ENCODE results near the gene NFATC1.
A peak's percentile ranks its signal among the peaks of the same experiment; 100 is the strongest.
"Not testable (repeated sequence)": the region's sequence is repeated elsewhere in the genome, so short reads cannot be mapped to it uniquely, and the experiment has no call there.

NFATC1 gene

DNA sequence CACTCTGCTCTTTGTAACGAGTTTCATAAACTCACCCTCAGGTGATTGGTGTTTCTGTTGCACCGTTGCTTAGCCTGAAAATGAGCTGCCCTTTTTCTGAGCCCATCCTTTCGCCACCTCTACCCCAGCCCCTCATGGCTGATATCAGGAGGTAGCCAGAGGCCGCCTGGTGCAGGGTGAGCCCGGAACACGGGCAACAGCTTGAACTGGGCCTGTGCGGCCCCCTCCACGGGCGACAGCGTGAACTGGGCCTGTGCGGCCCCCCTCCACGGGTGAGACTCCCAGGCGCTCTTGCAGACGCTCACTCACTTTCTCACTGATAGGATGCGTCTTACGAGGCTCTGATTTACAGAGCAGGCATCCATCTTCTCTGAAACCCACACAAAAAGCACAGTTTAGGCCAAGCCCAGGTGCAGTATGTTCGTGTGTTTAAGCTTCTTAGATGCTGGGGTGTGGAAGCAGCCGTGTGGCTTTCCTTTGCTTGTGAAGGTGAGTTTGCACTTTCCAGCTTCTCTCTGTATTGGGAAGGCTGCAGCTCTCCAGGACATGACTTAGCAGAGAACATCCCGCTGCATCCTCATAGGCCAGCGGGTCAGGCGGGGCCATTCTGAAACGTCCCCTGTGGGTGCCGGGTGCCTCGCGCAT is 83.5 kb downstream of the NFATC1 start:
- no peak for DNase-seq

- no peak for DNase-seq
Measured at GRCh38 chr18:79479761-79480161, 84.0 kb downstream of the NFATC1 start.

- no peak for DNase-seq
Measured at GRCh38 chr18:79480171-79481045, 84.7 kb downstream of the NFATC1 start.

- DNase-seq = no peak
Measured at GRCh38 chr18:79481046-79481790, 85.5 kb downstream of the NFATC1 start.

- DNase-seq = not testable (repeated sequence)
Measured at GRCh38 chr18:79483393-79483792, 87.7 kb downstream of the NFATC1 start.

DNA sequence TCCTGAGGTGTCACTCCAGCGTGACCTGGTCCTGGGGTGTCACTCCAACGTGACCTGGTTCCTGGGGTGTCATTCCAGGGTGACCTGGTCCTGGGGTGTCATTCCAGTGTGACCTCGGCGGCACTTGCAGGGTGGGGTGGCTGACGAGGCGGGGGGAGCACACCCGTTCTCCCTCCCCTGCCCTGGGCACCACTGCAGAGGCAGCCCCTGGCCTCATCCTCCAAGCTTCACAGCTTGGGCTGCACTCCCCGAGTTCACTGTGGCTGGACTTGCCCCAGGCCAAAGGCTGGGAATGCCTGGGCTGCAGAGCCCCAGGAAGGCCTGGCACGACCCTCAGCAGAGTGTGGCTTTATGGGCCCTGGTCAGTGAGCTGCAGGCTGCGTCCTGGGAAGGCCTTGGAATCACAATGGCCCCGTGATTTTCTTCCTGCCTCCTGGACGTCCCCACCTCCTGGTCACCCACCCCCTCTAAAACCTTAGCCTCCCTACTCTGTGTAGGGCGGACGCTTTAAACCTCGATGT is 88.3 kb downstream of the NFATC1 start:
- DNase-seq = no peak

- peak; percentile 93 for DNase-seq
Measured at GRCh38 chr18:79484661-79485621, 89.2 kb downstream of the NFATC1 start.

DNA sequence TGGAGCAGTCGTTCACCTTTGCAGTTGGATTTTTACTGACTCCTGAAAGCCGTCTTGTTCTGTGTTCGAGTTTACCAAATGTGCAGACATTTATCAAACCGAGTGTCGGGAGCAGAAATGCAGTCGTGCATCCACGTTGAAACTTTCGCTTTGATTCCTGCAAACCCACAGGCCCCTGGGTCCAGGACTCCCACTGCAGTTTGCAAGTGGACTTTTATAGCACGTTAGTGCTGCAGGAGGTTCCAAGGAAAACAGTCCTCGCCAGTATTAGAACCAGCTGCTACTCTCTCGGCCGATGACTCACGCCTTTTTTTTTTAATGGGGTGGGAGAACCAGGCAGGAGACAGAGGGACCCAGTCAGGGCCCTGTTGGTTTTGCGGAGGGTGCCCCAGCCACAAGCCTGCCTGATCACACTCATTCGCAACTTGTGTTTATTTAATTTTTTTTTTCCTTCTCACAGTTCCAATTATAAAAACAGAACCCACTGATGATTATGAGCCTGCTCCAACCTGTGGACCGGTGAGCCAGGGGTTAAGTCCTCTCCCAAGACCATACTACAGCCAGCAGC is 90.1 kb downstream of the NFATC1 start:
- peak; percentile 76 for DNase-seq

GRCh38 chr18:79486356-79487182 is 90.8 kb downstream of the NFATC1 start:
- no peak for DNase-seq

- DNase-seq = no peak
Measured at GRCh38 chr18:79487183-79487800, 91.6 kb downstream of the NFATC1 start.

DNA sequence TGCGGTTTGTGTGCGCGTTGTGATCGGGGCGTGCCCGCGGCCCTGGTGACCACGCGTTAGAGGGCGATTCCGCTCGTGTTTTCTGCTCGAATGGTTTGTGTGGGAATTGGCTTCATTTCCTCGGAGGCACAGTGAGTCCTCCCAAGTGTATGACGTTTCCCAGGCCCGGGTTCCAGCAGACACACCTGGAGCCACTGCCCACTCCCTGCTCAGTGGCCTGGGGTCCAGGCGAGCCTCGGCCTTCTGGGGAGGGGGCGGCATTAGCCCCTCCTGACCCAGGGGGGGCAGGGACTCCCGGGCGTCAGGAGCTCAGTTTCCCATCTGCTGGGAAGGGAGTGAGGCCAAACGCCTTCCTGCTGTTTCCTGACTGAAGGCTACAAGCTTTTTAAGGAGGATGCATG is 92.1 kb downstream of the NFATC1 start:
- no peak for DNase-seq

GRCh38 chr18:79488311-79489050 is 92.8 kb downstream of the NFATC1 start:
- no peak for DNase-seq

DNA sequence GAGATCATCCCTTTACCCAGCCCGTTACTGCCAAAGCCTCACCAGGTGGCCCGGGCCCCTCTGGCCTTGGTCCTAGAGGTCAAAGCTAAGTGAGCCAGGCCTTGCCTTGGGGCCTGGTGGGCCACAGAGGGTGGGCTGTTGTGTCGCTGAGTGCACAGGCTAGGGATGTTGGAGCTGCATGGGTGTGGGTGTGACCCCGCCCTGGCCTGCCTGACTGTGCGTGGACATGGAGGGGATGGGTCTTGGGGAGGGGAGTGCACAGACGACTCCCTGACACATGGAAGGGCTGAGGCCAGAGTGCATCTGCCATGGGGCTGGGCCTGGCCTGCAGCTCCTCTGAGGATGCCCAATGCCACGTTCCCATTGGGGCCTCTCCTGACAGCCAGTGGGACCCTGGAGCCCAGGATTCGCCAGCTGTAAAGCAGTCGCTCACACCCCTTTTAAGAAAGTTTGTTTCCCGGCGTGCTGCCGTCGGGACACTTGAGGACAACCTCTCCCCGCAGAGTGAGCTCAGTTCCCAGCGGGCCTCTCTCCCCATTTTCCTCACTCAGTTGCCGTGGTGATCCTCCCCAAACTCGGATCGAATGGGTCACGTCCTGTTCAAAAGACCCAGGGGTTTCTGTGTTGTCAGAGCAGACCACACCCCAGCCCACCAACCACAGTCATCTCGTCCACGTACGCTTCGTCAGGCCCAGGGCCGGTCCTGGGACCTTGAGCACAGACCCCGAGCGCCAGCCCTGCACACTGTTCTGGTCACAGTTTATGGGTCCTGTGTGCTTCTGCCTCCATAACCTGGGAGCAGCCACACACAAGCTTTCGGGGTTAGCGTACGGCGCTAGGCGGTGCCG is 93.5 kb downstream of the NFATC1 start:
- DNase-seq = no peak

GRCh38 chr18:79489899-79490625 is 94.3 kb downstream of the NFATC1 start:
- DNase-seq = no peak

DNA sequence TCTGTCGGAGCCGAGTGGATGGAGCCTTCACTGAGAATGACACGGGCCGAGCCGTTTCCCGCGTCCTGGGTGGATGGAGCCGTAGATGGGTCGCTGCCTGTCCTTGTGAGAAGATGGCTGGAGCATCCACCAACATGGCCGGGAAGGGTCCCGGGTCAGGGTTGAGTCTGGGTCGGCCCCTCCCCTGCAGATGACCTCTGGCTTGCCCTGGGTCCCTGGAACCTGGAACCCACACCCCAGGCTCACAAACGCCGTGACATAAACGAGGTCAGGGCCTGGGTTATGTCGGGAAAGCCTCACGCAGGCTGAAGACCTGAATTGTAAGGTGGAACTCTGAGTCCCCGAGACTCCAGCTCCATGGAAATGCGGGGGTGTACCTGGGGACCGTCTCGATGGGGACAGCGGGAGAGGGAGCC is 94.9 kb downstream of the NFATC1 start:
- DNase-seq = no peak

DNA sequence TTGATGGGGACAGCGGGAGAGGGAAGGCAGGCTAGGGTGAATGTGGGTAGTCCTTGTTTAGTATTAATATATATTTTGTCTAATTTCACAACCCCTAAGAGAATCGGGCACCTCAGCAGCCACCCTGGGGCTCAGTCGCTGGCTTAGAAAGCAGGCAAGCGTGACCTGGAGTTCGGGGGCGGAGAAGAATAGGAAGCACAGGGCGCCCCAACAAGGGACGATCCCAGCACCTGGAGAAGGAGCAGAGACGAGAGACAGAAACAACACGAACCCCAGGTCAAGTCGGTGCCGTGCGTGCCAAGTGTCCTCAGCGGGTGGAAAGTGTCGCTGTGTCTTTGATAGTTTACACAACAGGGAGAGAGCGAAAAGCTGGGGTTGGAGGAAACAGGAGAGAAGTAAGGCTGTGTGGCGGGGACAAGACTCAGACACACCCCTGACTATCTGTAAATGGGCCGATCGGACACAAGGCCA is 95.4 kb downstream of the NFATC1 start:
- DNase-seq = no peak

DNA sequence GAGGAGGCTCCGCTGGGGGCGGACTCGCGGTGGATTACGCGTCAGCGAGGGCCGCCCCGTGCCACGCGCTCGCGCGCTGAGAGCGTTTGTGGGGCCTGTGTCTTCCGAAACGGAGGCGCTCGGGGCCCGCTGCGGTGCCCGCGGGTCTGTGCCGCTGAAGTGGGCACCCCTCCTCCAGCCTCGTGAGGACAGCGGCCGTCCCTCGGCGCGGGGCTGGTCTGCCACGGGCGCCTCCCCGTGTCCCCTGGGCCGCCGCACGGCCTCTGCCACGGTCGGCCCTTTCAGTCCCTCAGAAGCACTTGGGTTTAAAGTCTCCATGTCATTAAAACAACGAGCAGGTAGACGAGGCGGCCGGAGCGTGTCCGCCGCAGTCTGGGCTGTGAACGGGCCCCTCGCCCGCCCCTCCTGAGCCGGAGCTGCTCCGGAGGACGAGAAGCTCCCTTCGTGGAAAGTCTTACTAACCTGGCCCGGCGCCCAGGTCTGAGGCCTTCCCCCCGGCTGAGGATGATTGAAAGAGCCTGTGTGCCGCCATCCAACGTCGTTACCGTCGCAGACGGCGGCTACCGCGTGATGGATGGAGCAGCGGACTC is 97.6 kb downstream of the NFATC1 start:
- no peak for DNase-seq

Measured in kidney glomerular epithelial cell (primary cell).